Naive B cell (primary cell): ENCODE results near the gene SLC12A4. TPM values are rescaled to one million over a fixed set of nuclear protein-coding genes. Genes with fewer than 3 reads are reported as not detected.
A peak's percentile ranks its signal among the peaks of the same experiment; 100 is the strongest.

ENCODE experiments used
- ATAC-seq, 2 donors: fragments of 150-1000 bp; cut with Tn5 transposase; 2 replicates each; pipeline ENCODE4 v1.10.0; 2021; ENCODE audit warnings: low read depth in 2 of 2, mild to moderate bottlenecking in 2 of 2, moderate library complexity in 2 of 2
- DNase-seq: peaks from one replicate; pipeline ENCODE4 v3.0.0; 2022
- H3K27ac Mint-ChIP-seq, 6 donors: one replicate each; pipeline ENCODE4 v1.8.0; 2020 to 2022; ENCODE audit warnings: mild to moderate bottlenecking in 6 of 6, mixed read lengths in 6 of 6, moderate library complexity in 5 of 6, inconsistent platforms in 2 of 6
- H3K27me3 Mint-ChIP-seq, 3 donors: one replicate each; pipeline ENCODE4 v1.8.0; 2021 to 2022; ENCODE audit warnings: mixed read lengths in 3 of 3, mild to moderate bottlenecking in 1 of 3
- H3K36me3 Mint-ChIP-seq, 2 donors: one replicate each; pipeline ENCODE4 v1.8.0; 2020 to 2022; ENCODE audit warnings: mixed read lengths in 2 of 2, inconsistent platforms in 1 of 2, mild to moderate bottlenecking in 1 of 2
- H3K4me1 Mint-ChIP-seq, 3 donors: one replicate each; pipeline ENCODE4 v1.8.0; 2020 to 2022; ENCODE audit warnings: mixed read lengths in 3 of 3, inconsistent platforms in 1 of 3, mild to moderate bottlenecking in 1 of 3, moderate library complexity in 1 of 3
- H3K4me3 Mint-ChIP-seq, 8 donors: one replicate each; pipeline ENCODE4 v1.8.0; 2020 to 2022; ENCODE audit warnings: mild to moderate bottlenecking in 8 of 8, mixed read lengths in 8 of 8, moderate library complexity in 8 of 8, inconsistent platforms in 2 of 8
- H3K9me3 Mint-ChIP-seq, 7 donors: one replicate each; pipeline ENCODE4 v1.8.0; 2020 to 2022; ENCODE audit warnings: mixed read lengths in 7 of 7, mild to moderate bottlenecking in 5 of 7, inconsistent platforms in 2 of 7, moderate library complexity in 1 of 7
- polyA plus RNA-seq, 6 donors: library from polyadenylated mRNA; unstranded; fragments of 300-500 nt; fragmentation: Illumina TruSeq; gene quantifications; one replicate each; pipeline ENCODE4 v1.2.3, GENCODE V29; 2021; ENCODE audit warnings: low read depth in 6 of 6

Gene SLC12A4
- polyA plus RNA-seq, 6 donors from 2014 or later = 2.8 to 5.4 (median 3.7) TPM

GRCh38 chr16:67930191-67930590, 38.2 kb downstream of the SLC12A4 start:
- ATAC-seq (no peak), DNase-seq (no peak)
- peaks cover 0 to 3% of the 10 kb centered on the region in 2 donors for H3K36me3 Mint-ChIP-seq
- H3K27ac Mint-ChIP-seq = no peak overlapping the region
- peaks cover 31 to 41% (median 36%) of the 10 kb centered on the region in 3 donors for H3K4me1 Mint-ChIP-seq
- no peaks in the 10 kb centered on the region for H3K9me3 Mint-ChIP-seq
- no peak overlapping the region for H3K4me3 Mint-ChIP-seq
- H3K27me3 Mint-ChIP-seq = no peaks in the 10 kb centered on the region

GRCh38 chr16:67928561-67929364, 39.7 kb downstream of the SLC12A4 start:
- Mint-ChIP-seq H3K27ac (peak overlapping the region in 3 of 6 donors; percentile 11 to 75 (median 24)), H3K4me3 (no peak overlapping the region), H3K4me1 (peaks cover 30 to 42% (median 39%) of the 10 kb centered on the region in 3 donors), H3K36me3 (no peaks in the 10 kb centered on the region), H3K9me3 (no peaks in the 10 kb centered on the region), H3K27me3 (no peaks in the 10 kb centered on the region)
- DNase-seq = peak; percentile 59
- peak; percentile 85 to 90 for ATAC-seq

- no peak for DNase-seq
- peak overlapping the region in 3 of 6 donors; percentile 24 to 78 (median 75) for H3K27ac Mint-ChIP-seq
- no peaks in the 10 kb centered on the region for H3K9me3 Mint-ChIP-seq
- no peaks in the 10 kb centered on the region for H3K36me3 Mint-ChIP-seq
- H3K4me1 Mint-ChIP-seq = peaks cover 30 to 45% (median 38%) of the 10 kb centered on the region in 3 donors
- ATAC-seq = peak in 1 of 2 donors; percentile 6
- H3K27me3 Mint-ChIP-seq = no peaks in the 10 kb centered on the region
- no peak overlapping the region for H3K4me3 Mint-ChIP-seq
Measured at GRCh38 chr16:67928147-67928546, 40.3 kb downstream of the SLC12A4 start.

GRCh38 chr16:67927131-67927941, 41.1 kb downstream of the SLC12A4 start:
- H3K27ac Mint-ChIP-seq = peak overlapping the region in 1 of 6 donors; percentile 75
- peaks cover 32 to 46% (median 43%) of the 10 kb centered on the region in 3 donors for H3K4me1 Mint-ChIP-seq
- H3K9me3 Mint-ChIP-seq = no peaks in the 10 kb centered on the region
- ATAC-seq = no peak
- no peak for DNase-seq
- H3K36me3 Mint-ChIP-seq = no peaks in the 10 kb centered on the region
- H3K4me3 Mint-ChIP-seq = no peak overlapping the region
- no peaks in the 10 kb centered on the region for H3K27me3 Mint-ChIP-seq

- H3K4me1 Mint-ChIP-seq = peaks cover 35 to 49% (median 40%) of the 10 kb centered on the region in 3 donors
- no peaks in the 10 kb centered on the region for H3K9me3 Mint-ChIP-seq
- no peaks in the 10 kb centered on the region for H3K27me3 Mint-ChIP-seq
- peak overlapping the region in 4 of 6 donors; percentile 30 to 90 (median 83) for H3K27ac Mint-ChIP-seq
- peak overlapping the region in 5 of 8 donors; percentile 15 to 73 (median 36) for H3K4me3 Mint-ChIP-seq
- ATAC-seq (peak in 1 of 2 donors; percentile 24), DNase-seq (no peak)
- no peaks in the 10 kb centered on the region for H3K36me3 Mint-ChIP-seq
Measured at GRCh38 chr16:67926181-67926750, 42.2 kb downstream of the SLC12A4 start.

- no peak for DNase-seq
- no peak for ATAC-seq
- Mint-ChIP-seq H3K27me3 (no peaks in the 10 kb centered on the region), H3K9me3 (no peaks in the 10 kb centered on the region), H3K4me3 (no peak overlapping the region), H3K27ac (no peak overlapping the region), H3K36me3 (no peaks in the 10 kb centered on the region), H3K4me1 (peaks cover 34 to 49% (median 40%) of the 10 kb centered on the region in 3 donors)
Measured at GRCh38 chr16:67924140-67924906, 44.1 kb downstream of the SLC12A4 start.

GRCh38 chr16:67923414-67924116, 44.9 kb downstream of the SLC12A4 start:
- Mint-ChIP-seq H3K27ac (peak overlapping the region in 1 of 6 donors; percentile 37), H3K4me3 (no peak overlapping the region), H3K9me3 (no peaks in the 10 kb centered on the region), H3K36me3 (no peaks in the 10 kb centered on the region), H3K27me3 (no peaks in the 10 kb centered on the region), H3K4me1 (peaks cover 33 to 48% (median 38%) of the 10 kb centered on the region in 3 donors)
- no peak for ATAC-seq
- no peak for DNase-seq

GRCh38 chr16:67922740-67923139, 45.7 kb downstream of the SLC12A4 start:
- peaks cover 30 to 42% (median 36%) of the 10 kb centered on the region in 3 donors for H3K4me1 Mint-ChIP-seq
- H3K27ac Mint-ChIP-seq = no peak overlapping the region
- ATAC-seq (no peak), DNase-seq (no peak)
- no peaks in the 10 kb centered on the region for H3K27me3 Mint-ChIP-seq
- H3K36me3 Mint-ChIP-seq = no peaks in the 10 kb centered on the region
- H3K9me3 Mint-ChIP-seq = no peaks in the 10 kb centered on the region
- peak overlapping the region in 1 of 8 donors; percentile 30 for H3K4me3 Mint-ChIP-seq

GRCh38 chr16:67922221-67922620, 46.2 kb downstream of the SLC12A4 start:
- ATAC-seq = no peak
- Mint-ChIP-seq H3K36me3 (no peaks in the 10 kb centered on the region), H3K4me3 (no peak overlapping the region), H3K9me3 (no peaks in the 10 kb centered on the region), H3K27ac (no peak overlapping the region), H3K4me1 (peaks cover 34 to 42% (median 39%) of the 10 kb centered on the region in 3 donors), H3K27me3 (no peaks in the 10 kb centered on the region)
- DNase-seq = no peak

GRCh38 chr16:67919622-67920221, 48.7 kb downstream of the SLC12A4 start:
- Mint-ChIP-seq H3K27me3 (no peaks in the 10 kb centered on the region), H3K4me1 (peaks cover 30 to 37% (median 36%) of the 10 kb centered on the region in 3 donors), H3K9me3 (no peaks in the 10 kb centered on the region), H3K27ac (no peak overlapping the region), H3K4me3 (no peak overlapping the region), H3K36me3 (peaks cover 0 to 8% of the 10 kb centered on the region in 2 donors)
- ATAC-seq (no peak), DNase-seq (no peak)

GRCh38 chr16:67917852-67918236, 50.6 kb downstream of the SLC12A4 start:
- Mint-ChIP-seq H3K27ac (peak overlapping the region in 1 of 6 donors; percentile 12), H3K4me3 (no peak overlapping the region), H3K4me1 (peaks cover 19 to 39% (median 31%) of the 10 kb centered on the region in 3 donors), H3K27me3 (no peaks in the 10 kb centered on the region), H3K9me3 (no peaks in the 10 kb centered on the region), H3K36me3 (peaks cover 0 to 8% of the 10 kb centered on the region in 2 donors)
- ATAC-seq (no peak), DNase-seq (no peak)
